HUES64 (cell line): Measurements from ENCODE around the gene TAB2.

Source experiments
- H3K27ac ChIP-seq: 2 replicates; pipeline ENCODE4 v1.7.0; 2013; ENCODE audit warnings: low read depth, low read length, inconsistent platforms
- H3K27me3 ChIP-seq: 2 replicates; pipeline ENCODE4 v1.6.1; 2013; ENCODE audit warnings: mild to moderate bottlenecking, low read length; ENCODE audit not compliant: insufficient read depth
- H3K36me3 ChIP-seq: 2 replicates; pipeline ENCODE4 v1.6.1; 2013; ENCODE audit warnings: mild to moderate bottlenecking, low read length; ENCODE audit not compliant: insufficient read depth
- H3K4me1 ChIP-seq: 2 replicates; pipeline ENCODE4 v1.6.1; 2013; ENCODE audit warnings: mild to moderate bottlenecking, low read length, moderate library complexity; ENCODE audit not compliant: insufficient read depth
- H3K4me3 ChIP-seq: 2 replicates; pipeline ENCODE4 v1.5.1; 2013; ENCODE audit warnings: mild to moderate bottlenecking, low read length, moderate library complexity
- H3K9ac ChIP-seq: 2 replicates; pipeline ENCODE4 v1.6.1; 2013; ENCODE audit warnings: mild to moderate bottlenecking, low read depth, low read length
- H3K9me3 ChIP-seq: 2 replicates; pipeline ENCODE4 v1.6.1; 2013; ENCODE audit warnings: low read depth, low read length; ENCODE audit not compliant: insufficient read depth
- WGBS: fragments of 150-250, 120-280 bp; methylation state at CpG from one replicate; pipeline ENCODE4 v1.1.7; 2013; ENCODE audit warnings: missing lambda C conversion rate; 5-methylcytosine and 5-hydroxymethylcytosine counted together

Gene TAB2

GRCh38 chr6:149285626-149286025, 31.9 kb upstream of the TAB2 start:
- no peak overlapping the region for H3K27ac ChIP-seq
- no peak overlapping the region for H3K4me3 ChIP-seq
- H3K9me3 ChIP-seq, result no peaks in the 10 kb centered on the region
- no peaks in the 10 kb centered on the region for H3K4me1 ChIP-seq
- WGBS, result 87% methylated on average over 6 of the region's 6 CpGs
- H3K27me3 ChIP-seq, result no peaks in the 10 kb centered on the region
- H3K36me3 ChIP-seq, result no peaks in the 10 kb centered on the region
- no peak overlapping the region for H3K9ac ChIP-seq

DNA sequence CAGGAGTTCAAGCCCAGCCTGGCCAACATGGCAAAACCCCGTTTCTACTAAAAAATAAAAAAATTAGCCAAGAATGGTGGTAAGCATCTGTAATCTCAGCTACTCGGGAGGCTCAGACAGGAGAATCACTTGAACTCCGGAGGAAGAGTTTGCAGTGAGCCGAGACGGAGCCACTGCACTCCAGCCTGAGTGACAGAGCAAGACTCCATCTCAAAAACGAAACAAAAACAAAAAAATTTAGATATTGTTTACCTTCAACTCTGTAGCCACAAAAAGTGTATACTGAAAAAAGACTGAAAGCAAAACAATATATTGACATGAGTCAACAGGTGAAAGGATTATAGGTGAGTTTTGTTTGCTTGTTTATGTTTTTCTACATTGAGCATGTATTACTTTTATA, 30.6 kb upstream of the TAB2 start:
- Histone ChIP-seq H3K27me3 (no peaks in the 10 kb centered on the region), H3K9me3 (no peaks in the 10 kb centered on the region), H3K9ac (no peak overlapping the region), H3K27ac (no peak overlapping the region), H3K36me3 (no peaks in the 10 kb centered on the region), H3K4me1 (no peaks in the 10 kb centered on the region), H3K4me3 (no peak overlapping the region)
- WGBS, result 95% methylated on average over 6 of the region's 6 CpGs

DNA sequence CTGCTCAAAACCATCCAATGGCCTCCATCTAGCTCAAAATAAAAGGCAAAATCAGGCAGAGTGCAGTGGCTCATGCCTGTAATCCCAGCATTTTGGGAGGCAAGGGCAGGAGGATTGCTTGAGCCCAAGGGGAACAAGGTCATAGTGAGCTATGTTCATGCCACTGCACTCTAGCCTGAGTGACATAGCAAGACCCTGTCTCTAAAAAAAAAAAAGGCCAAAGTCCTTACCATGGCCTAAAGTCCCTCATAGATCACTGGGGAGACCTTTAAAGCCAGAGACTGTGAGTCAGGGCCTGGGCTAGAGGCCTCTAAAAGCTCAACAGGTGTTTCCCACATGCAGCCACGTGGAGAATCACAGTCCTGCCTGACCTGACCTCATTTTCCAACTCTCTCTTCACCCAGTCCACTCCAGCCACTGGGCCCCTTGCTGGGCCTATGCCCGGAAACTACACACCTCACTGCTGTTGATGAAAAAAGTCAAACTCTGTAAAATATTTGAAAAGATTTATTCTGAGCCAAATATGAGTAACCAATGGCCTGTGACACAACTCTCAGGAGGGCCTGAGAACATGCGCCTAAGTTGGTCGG, 28.2 kb upstream of the TAB2 start:
- Histone ChIP-seq H3K4me1 (no peaks in the 10 kb centered on the region), H3K9me3 (no peaks in the 10 kb centered on the region), H3K27me3 (no peaks in the 10 kb centered on the region), H3K36me3 (no peaks in the 10 kb centered on the region), H3K9ac (no peak overlapping the region), H3K27ac (no peak overlapping the region), H3K4me3 (no peak overlapping the region)
- 91% methylated on average over 4 of the region's 4 CpGs for WGBS

- H3K27ac ChIP-seq, result no peak overlapping the region
- H3K27me3 ChIP-seq, result no peaks in the 10 kb centered on the region
- no peak overlapping the region for H3K9ac ChIP-seq
- no peaks in the 10 kb centered on the region for H3K4me1 ChIP-seq
- no peaks in the 10 kb centered on the region for H3K36me3 ChIP-seq
- no peaks in the 10 kb centered on the region for H3K9me3 ChIP-seq
- no peak overlapping the region for H3K4me3 ChIP-seq
- WGBS, result 97% methylated on average over 1 of the region's 1 CpG
These were observed 27.5 kb upstream of the TAB2 start for GRCh38 chr6:149289966-149290365.

DNA sequence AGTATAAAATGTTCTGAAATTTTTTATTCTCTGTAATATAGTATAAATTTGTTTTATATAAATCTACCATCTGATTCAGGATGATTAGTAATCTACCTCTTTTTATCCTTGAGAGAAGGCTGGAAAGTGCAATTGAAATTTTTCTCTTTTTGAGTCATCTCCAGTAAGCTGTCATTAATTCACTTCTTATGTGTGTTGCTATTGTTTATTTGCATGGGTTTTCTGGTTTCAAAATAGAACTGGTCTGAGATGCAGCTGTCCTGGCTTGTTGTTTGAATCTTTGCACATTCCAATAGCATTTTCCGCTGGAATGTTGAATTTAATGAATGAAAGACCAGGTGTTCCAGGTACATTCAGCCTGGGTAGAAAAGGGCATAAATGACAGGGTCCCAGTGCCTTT, 24.3 kb upstream of the TAB2 start:
- H3K9ac ChIP-seq, result no peak overlapping the region
- no peaks in the 10 kb centered on the region for H3K36me3 ChIP-seq
- WGBS, result 95% methylated on average over 1 of the region's 1 CpG
- no peak overlapping the region for H3K4me3 ChIP-seq
- H3K4me1 ChIP-seq, result no peaks in the 10 kb centered on the region
- no peaks in the 10 kb centered on the region for H3K9me3 ChIP-seq
- no peak overlapping the region for H3K27ac ChIP-seq
- H3K27me3 ChIP-seq, result no peaks in the 10 kb centered on the region

- Histone ChIP-seq H3K9me3 (no peaks in the 10 kb centered on the region), H3K27ac (no peak overlapping the region), H3K4me3 (no peak overlapping the region), H3K4me1 (no peaks in the 10 kb centered on the region), H3K9ac (no peak overlapping the region), H3K27me3 (no peaks in the 10 kb centered on the region), H3K36me3 (no peaks in the 10 kb centered on the region)
- WGBS, result 96% methylated on average over 1 of the region's 1 CpG
These were observed 16.9 kb upstream of the TAB2 start for GRCh38 chr6:149300563-149300962.

DNA sequence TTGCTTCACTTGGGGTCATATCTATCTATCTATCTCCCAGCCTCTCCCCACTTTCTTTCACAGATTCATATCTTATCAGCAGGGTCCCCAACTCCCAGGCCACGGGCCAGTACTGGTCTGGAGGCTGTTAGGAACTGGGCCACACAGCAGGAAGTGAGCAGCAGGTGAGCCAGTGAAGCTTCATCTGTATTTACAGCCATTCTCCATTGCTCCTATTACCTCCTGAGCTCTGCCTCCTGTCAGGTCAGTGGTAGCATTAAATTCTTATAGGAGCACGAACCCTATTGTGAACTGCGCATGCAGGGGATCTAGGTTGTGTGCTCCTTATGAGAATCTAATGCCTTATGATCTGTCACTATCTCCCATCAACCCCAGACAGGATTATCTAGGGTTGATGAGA, 14.8 kb upstream of the TAB2 start:
- H3K4me1 ChIP-seq, result peaks cover 4% of the 10 kb centered on the region; the same call in 1 of the 2 replicates
- H3K9ac ChIP-seq, result no peak overlapping the region

DNA sequence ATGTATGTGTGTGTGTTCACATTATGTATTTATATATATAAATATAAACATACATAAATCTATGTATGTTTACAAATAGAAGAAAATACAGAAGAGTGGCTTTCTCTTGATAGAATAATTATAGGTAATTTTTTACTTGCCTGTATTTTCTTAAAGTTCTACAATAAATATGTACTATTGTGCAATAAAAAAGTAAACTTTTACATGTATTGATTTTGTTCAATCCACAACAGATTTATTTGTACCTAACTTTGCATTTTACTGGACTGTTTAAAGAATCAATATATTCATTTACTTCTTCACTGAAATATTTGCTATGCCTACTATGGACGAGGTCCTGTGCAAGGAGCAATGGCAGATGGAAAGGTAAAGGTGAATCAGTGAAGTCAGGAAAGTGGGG, 14.0 kb upstream of the TAB2 start:
- Histone ChIP-seq H3K36me3 (no peaks in the 10 kb centered on the region), H3K4me1 (peaks cover 4% of the 10 kb centered on the region; the same call in 1 of the 2 replicates), H3K9me3 (no peaks in the 10 kb centered on the region), H3K9ac (no peak overlapping the region), H3K27me3 (no peaks in the 10 kb centered on the region), H3K4me3 (no peak overlapping the region), H3K27ac (no peak overlapping the region)
- WGBS, result 91% methylated on average over 1 of the region's 1 CpG

More for the DNA sequence above, 14.8 kb upstream of the TAB2 start:
- H3K27me3 ChIP-seq, result no peaks in the 10 kb centered on the region
- H3K4me3 ChIP-seq, result no peak overlapping the region
- H3K27ac ChIP-seq, result no peak overlapping the region
- WGBS, result 93% methylated on average over 3 of the region's 3 CpGs
- no peaks in the 10 kb centered on the region for H3K9me3 ChIP-seq
- H3K36me3 ChIP-seq, result no peaks in the 10 kb centered on the region

- no peaks in the 10 kb centered on the region for H3K9me3 ChIP-seq
- H3K36me3 ChIP-seq, result no peaks in the 10 kb centered on the region
- H3K27ac ChIP-seq, result no peak overlapping the region
- H3K9ac ChIP-seq, result no peak overlapping the region
- H3K27me3 ChIP-seq, result no peaks in the 10 kb centered on the region
- 88% methylated on average over 2 of the region's 3 CpGs for WGBS
- H3K4me1 ChIP-seq, result peaks cover 4% of the 10 kb centered on the region; the same call in 1 of the 2 replicates
- H3K4me3 ChIP-seq, result no peak overlapping the region
These were observed 12.1 kb upstream of the TAB2 start for GRCh38 chr6:149305372-149305771.

DNA sequence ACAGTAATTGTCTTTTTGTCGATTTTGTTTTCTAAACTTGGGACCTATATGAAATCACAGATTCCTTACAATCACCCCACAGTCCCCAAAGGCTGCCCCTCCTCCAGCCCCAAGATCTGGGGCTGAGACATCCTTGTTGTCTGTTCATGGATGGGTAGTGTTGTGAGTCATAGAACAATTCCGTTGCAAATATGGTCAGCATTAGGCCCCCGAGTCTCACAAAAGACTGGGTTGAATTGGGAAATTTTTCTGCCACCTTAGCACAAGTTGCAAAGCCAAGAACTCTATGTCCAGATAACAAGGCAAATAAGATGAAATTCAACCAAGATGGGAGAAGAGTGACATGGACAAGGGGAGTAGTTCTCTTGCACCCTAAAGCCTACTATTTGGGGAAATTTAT, 10.5 kb upstream of the TAB2 start:
- Histone ChIP-seq H3K4me3 (no peak overlapping the region), H3K36me3 (no peaks in the 10 kb centered on the region), H3K9me3 (no peaks in the 10 kb centered on the region), H3K9ac (no peak overlapping the region), H3K4me1 (peaks cover 9% of the 10 kb centered on the region; the same call in 1 of the 2 replicates), H3K27ac (no peak overlapping the region), H3K27me3 (no peaks in the 10 kb centered on the region)
- 77% methylated on average over 3 of the region's 3 CpGs for WGBS

DNA sequence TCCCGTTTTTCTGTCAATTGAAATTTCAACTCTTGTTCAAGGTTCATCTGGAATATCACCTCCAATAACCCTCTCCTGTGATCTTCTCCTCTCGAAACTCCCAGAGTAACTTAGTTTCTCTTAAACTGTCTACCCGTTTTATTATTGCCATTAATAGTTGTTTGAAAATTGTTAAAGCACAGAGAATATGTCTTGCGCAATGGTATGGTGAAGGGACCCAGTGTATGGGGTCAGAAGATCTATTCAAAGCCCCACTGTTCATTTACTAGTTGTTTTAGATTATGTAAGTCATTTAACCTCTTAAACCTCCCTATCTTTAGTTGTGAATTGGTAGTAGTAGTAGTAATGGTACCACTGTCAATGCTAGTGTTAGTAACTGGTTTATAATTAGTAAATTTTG, 6.2 kb upstream of the TAB2 start:
- H3K4me1 ChIP-seq, result peaks cover 14% of the 10 kb centered on the region; the same call in 1 of the 2 replicates
- H3K27ac ChIP-seq, result no peak overlapping the region
- H3K36me3 ChIP-seq, result no peaks in the 10 kb centered on the region
- WGBS, result 91% methylated on average over 3 of the region's 4 CpGs
- no peak overlapping the region for H3K9ac ChIP-seq
- no peaks in the 10 kb centered on the region for H3K27me3 ChIP-seq
- H3K4me3 ChIP-seq, result no peak overlapping the region
- H3K9me3 ChIP-seq, result no peaks in the 10 kb centered on the region

- no peaks in the 10 kb centered on the region for H3K36me3 ChIP-seq
- peaks cover 16% of the 10 kb centered on the region; the same call in 1 of the 2 replicates for H3K4me1 ChIP-seq
- 90% methylated on average over 1 of the region's 1 CpG for WGBS
- H3K4me3 ChIP-seq, result no peak overlapping the region
- no peak overlapping the region for H3K9ac ChIP-seq
- no peaks in the 10 kb centered on the region for H3K9me3 ChIP-seq
- no peaks in the 10 kb centered on the region for H3K27me3 ChIP-seq
- no peak overlapping the region for H3K27ac ChIP-seq
These were observed 5.7 kb upstream of the TAB2 start for GRCh38 chr6:149311766-149312165.
